BLaER1 treated with 17β-estradiol and CSF1 and Interleukin-3, amounts not matched to agents 10 nM and 100 nM (cell line): Measurements from ENCODE around the gene DNAJC17.

ENCODE experiments used
- H3K27ac ChIP-seq, 11 experiments: shearing (Covaris generic); formaldehyde crosslinking; 2 replicates each; pipeline ENCODE4 v1.8.1; 2022
- H3K27me3 ChIP-seq, 11 experiments: shearing (Covaris generic); formaldehyde crosslinking; 2 replicates each; pipeline ENCODE4 v1.8.1; 2022
- H3K36me3 ChIP-seq, 11 experiments: shearing (Covaris generic); formaldehyde crosslinking; 2 replicates each; pipeline ENCODE4 v1.8.1; 2022
- H3K4me1 ChIP-seq, 10 experiments: shearing (Covaris generic); formaldehyde crosslinking; 2 replicates each; pipeline ENCODE4 v1.8.1; 2022
- H3K4me2 ChIP-seq, 11 experiments: shearing (Covaris generic); formaldehyde crosslinking; 2 replicates each; pipeline ENCODE4 v1.8.1; 2022
- H3K4me3 ChIP-seq, 10 experiments: shearing (Covaris generic); formaldehyde crosslinking; 2 replicates each; pipeline ENCODE4 v1.8.1; 2022
- H3K9ac ChIP-seq, 11 experiments: shearing (Covaris generic); formaldehyde crosslinking; 2 replicates each; pipeline ENCODE4 v1.8.1; 2022
- H3K9me3 ChIP-seq, 11 experiments: shearing (Covaris generic); formaldehyde crosslinking; replicated peaks in 1 of 11; 2 replicates each; pipeline ENCODE4 v1.8.1; 2022
- H4K20me1 ChIP-seq, 11 experiments: shearing (Covaris generic); formaldehyde crosslinking; 2 replicates each; pipeline ENCODE4 v1.8.1; 2022
- Cebpa-rat ChIP-seq, 11 experiments: shearing (Covaris generic); IDR thresholded peaks; 2 replicates each; pipeline ENCODE4 v1.8.1; 2022

DNAJC17 gene

DNA sequence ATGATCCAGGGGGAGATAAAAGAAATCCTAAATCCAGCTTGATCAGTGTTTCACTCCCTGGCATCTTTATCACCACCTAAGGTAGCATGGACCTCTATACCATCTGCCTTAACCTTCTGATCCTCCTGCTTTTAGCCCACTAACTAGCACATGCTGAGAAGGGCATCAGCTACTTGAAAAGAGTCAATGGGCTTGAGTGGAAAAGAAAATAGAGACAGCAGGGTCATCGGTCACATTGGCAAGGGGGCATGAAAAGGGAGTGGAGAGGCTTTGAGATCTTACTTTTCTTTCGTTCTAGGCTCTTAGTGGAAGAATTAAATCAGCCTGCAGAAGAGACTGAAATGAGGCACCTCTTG, 623 bp downstream of the DNAJC17 start:
- Histone ChIP-seq H3K27me3 (no peaks in the 10 kb centered on the region), H3K9ac (peak overlapping the region; percentile 85 to 98 (median 93)), H4K20me1 (peaks cover 0 to 11% (median 0%) of the 10 kb centered on the region in 11 experiments; a peak in 7 of 22 replicates), H3K9me3 (no peaks in the 10 kb centered on the region), H3K4me2 (peak overlapping the region; percentile 74 to 95 (median 90)), H3K4me3 (peak overlapping the region; percentile 76 to 89 (median 79)), H3K4me1 (peaks cover 27 to 46% (median 36%) of the 10 kb centered on the region in 10 experiments), H3K27ac (peak overlapping the region; percentile 84 to 98 (median 94); a peak in 21 of 22 replicates), H3K36me3 (peaks cover 10 to 45% (median 29%) of the 10 kb centered on the region in 11 experiments; a peak in 21 of 22 replicates)
- no peak for TF ChIP-seq Cebpa-rat (IDR thresholded peaks at IDR 0.05)

DNA sequence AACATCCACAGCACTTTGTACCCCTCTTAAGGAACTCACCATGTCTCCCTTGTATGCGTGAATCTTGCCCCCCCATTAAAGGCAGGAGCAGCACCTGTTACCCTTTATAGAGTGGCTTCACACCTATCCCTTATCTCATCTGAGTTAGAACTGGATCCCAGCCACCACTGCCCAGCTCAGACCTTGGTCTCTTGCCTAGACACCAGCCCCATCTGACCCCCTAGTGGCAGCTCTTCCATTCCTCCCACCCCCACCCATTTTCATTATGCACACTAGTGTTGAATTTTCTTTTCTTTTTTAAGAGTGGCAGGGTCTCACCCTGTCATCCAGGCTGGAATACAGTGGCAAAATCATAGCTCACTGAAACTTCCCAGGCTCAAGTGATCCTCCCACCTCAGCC, 3.6 kb downstream of the DNAJC17 start:
- Histone ChIP-seq H3K9me3 (no peaks in the 10 kb centered on the region), H3K4me3 (no peak overlapping the region), H3K27me3 (no peaks in the 10 kb centered on the region), H3K36me3 (peaks cover 2 to 43% (median 14%) of the 10 kb centered on the region in 11 experiments; a peak in 17 of 22 replicates), H4K20me1 (peaks cover 0 to 15% (median 6%) of the 10 kb centered on the region in 11 experiments; a peak in 7 of 22 replicates), H3K4me2 (no peak overlapping the region), H3K9ac (no peak overlapping the region), H3K27ac (no peak overlapping the region), H3K4me1 (peaks cover 26 to 45% (median 31%) of the 10 kb centered on the region in 10 experiments)
- TF ChIP-seq Cebpa-rat (IDR thresholded peaks at IDR 0.05), result no peak

GRCh38 chr15:40803076-40803475, 4.2 kb downstream of the DNAJC17 start:
- Histone ChIP-seq H3K27me3 (no peaks in the 10 kb centered on the region), H3K4me1 (peaks cover 19 to 39% (median 25%) of the 10 kb centered on the region in 10 experiments), H3K27ac (no peak overlapping the region), H3K9ac (no peak overlapping the region), H3K4me2 (no peak overlapping the region), H3K36me3 (peaks cover 4 to 48% (median 18%) of the 10 kb centered on the region in 11 experiments; a peak in 17 of 22 replicates), H4K20me1 (peaks cover 0 to 15% (median 4%) of the 10 kb centered on the region in 11 experiments; a peak in 7 of 22 replicates), H3K9me3 (no peaks in the 10 kb centered on the region), H3K4me3 (no peak overlapping the region)
- no peak for TF ChIP-seq Cebpa-rat (IDR thresholded peaks at IDR 0.05)

DNA sequence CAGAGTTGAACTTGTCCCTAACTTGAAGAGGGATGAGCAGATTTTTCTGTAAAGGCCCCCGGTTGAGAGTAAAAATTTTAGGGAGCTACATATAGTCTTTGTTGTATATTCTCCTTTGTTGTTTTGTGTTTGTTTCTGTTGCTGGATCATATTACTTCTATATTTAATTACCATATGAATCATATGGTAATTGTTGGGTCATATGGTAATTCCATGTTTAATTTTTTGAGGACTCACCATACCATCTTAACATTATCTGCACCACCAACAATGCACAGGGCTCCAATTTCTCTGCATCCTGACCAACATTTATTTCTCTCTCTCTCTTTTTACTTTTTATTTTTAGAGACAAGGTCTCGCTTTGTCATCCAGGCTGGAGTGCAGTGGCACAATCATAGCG, 7.8 kb downstream of the DNAJC17 start:
- no peak overlapping the region for H3K4me3 ChIP-seq
- H4K20me1 ChIP-seq, result peaks cover 0 to 32% (median 6%) of the 10 kb centered on the region in 11 experiments; a peak in 9 of 22 replicates
- no peak overlapping the region for H3K27ac ChIP-seq
- no peak for TF ChIP-seq Cebpa-rat (IDR thresholded peaks at IDR 0.05)
- peaks cover 4 to 49% (median 18%) of the 10 kb centered on the region in 11 experiments; a peak in 17 of 22 replicates for H3K36me3 ChIP-seq
- H3K9ac ChIP-seq, result no peak overlapping the region
- no peaks in the 10 kb centered on the region for H3K9me3 ChIP-seq
- no peak overlapping the region for H3K4me2 ChIP-seq
- no peaks in the 10 kb centered on the region for H3K27me3 ChIP-seq
- H3K4me1 ChIP-seq, result peaks cover 6 to 40% (median 29%) of the 10 kb centered on the region in 10 experiments; a peak in 18 of 20 replicates

- Histone ChIP-seq H3K9ac (no peak overlapping the region), H4K20me1 (peaks cover 0 to 56% (median 14%) of the 10 kb centered on the region in 11 experiments; a peak in 10 of 22 replicates), H3K27ac (peak overlapping the region in 3 of 11 experiments; percentile 40 to 54 (median 41); a peak in 5 of 22 replicates), H3K4me3 (no peak overlapping the region), H3K27me3 (no peaks in the 10 kb centered on the region), H3K9me3 (no peaks in the 10 kb centered on the region), H3K4me1 (peaks cover 6 to 52% (median 34%) of the 10 kb centered on the region in 10 experiments; a peak in 18 of 20 replicates), H3K4me2 (peak overlapping the region in 5 of 11 experiments; percentile 4 to 84 (median 66); a peak in 7 of 22 replicates), H3K36me3 (peaks cover under 1 to 38% (median 16%) of the 10 kb centered on the region in 11 experiments; a peak in 11 of 22 replicates)
- TF ChIP-seq Cebpa-rat (IDR thresholded peaks at IDR 0.05), result no peak
These were observed 10.8 kb downstream of the DNAJC17 start for GRCh38 chr15:40796512-40796911.

DNA sequence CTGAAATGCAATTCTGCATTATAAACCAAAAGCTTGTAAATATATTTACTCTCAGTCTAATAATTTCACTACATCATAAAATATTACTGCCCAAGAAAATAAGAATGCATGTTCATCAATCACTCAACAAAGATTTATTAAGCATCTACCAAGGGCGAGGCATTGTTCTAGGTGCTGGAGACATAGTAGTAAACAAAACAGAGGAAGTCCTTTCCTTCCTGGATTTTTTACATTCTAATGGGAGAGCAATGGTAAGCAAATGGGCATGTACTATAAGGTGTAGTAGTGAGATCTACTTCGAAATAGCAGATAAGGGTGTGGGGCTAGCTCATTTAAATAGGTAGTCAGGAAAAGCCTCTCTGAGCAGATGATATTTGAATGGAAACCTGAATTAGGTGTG, 11.2 kb downstream of the DNAJC17 start:
- Histone ChIP-seq H3K4me3 (no peak overlapping the region), H3K4me2 (peak overlapping the region in 4 of 11 experiments; percentile 62 to 84 (median 74); a peak in 7 of 22 replicates), H3K4me1 (peaks cover 6 to 52% (median 34%) of the 10 kb centered on the region in 10 experiments; a peak in 18 of 20 replicates), H3K36me3 (peaks cover 4 to 40% (median 20%) of the 10 kb centered on the region in 11 experiments; a peak in 15 of 22 replicates), H3K27ac (peak overlapping the region in 2 of 11 experiments; percentile 41 to 54; a peak in 2 of 22 replicates), H3K9me3 (no peaks in the 10 kb centered on the region), H3K27me3 (no peaks in the 10 kb centered on the region), H4K20me1 (peaks cover 0 to 61% (median 16%) of the 10 kb centered on the region in 11 experiments; a peak in 10 of 22 replicates), H3K9ac (no peak overlapping the region)
- no peak for TF ChIP-seq Cebpa-rat (IDR thresholded peaks at IDR 0.05)

- H3K4me2 ChIP-seq, result peak overlapping the region in 4 of 11 experiments; percentile 15 to 84 (median 56); a peak in 4 of 22 replicates
- peaks cover 0 to 76% (median 24%) of the 10 kb centered on the region in 11 experiments; a peak in 15 of 22 replicates for H4K20me1 ChIP-seq
- peaks cover 26 to 76% (median 51%) of the 10 kb centered on the region in 10 experiments for H3K4me1 ChIP-seq
- no peak for TF ChIP-seq Cebpa-rat (IDR thresholded peaks at IDR 0.05)
- no peaks in the 10 kb centered on the region for H3K9me3 ChIP-seq
- H3K9ac ChIP-seq, result no peak overlapping the region
- H3K27me3 ChIP-seq, result no peaks in the 10 kb centered on the region
- peak overlapping the region in 2 of 11 experiments; percentile 2 to 13; a peak in 1 of 22 replicates for H3K27ac ChIP-seq
- peaks cover 4 to 39% (median 16%) of the 10 kb centered on the region in 11 experiments; a peak in 14 of 22 replicates for H3K36me3 ChIP-seq
- no peak overlapping the region for H3K4me3 ChIP-seq
These were observed 13.9 kb downstream of the DNAJC17 start for GRCh38 chr15:40793216-40793989.

DNA sequence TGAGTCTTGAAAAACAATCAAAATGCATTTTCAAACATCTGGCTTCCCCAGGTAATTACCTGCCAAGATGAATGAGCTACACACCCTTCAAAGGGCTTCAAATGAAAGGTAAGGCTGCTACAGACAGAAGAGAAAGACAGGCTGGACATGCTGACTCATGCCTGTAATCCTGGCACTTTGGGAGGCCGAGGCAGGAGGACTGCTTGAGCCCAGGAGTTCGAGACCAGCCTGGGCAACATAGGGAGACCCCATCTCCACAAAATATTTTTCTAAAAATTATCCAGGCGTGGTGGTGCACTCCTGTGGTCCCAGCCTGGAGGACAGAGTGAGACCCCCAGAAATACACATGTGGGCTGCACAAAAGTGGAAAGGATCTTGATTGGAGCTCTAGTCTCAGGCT, 14.9 kb downstream of the DNAJC17 start:
- H3K4me3 ChIP-seq, result no peak overlapping the region
- peaks cover 7 to 77% (median 32%) of the 10 kb centered on the region in 11 experiments; a peak in 17 of 22 replicates for H4K20me1 ChIP-seq
- peaks cover 30 to 81% (median 59%) of the 10 kb centered on the region in 10 experiments for H3K4me1 ChIP-seq

GRCh38 chr15:40790718-40791117, 16.6 kb downstream of the DNAJC17 start:
- Histone ChIP-seq H3K4me1 (peaks cover 43 to 82% (median 63%) of the 10 kb centered on the region in 10 experiments), H3K27me3 (no peaks in the 10 kb centered on the region), H3K4me2 (no peak overlapping the region), H3K36me3 (peaks cover 4 to 37% (median 12%) of the 10 kb centered on the region in 11 experiments; a peak in 13 of 22 replicates), H3K9me3 (no peaks in the 10 kb centered on the region), H3K4me3 (no peak overlapping the region), H3K9ac (no peak overlapping the region), H4K20me1 (peaks cover 13 to 81% (median 41%) of the 10 kb centered on the region in 11 experiments; a peak in 19 of 22 replicates), H3K27ac (peak overlapping the region in 2 of 11 experiments; percentile 6 to 44; a peak in 2 of 22 replicates)
- no peak for TF ChIP-seq Cebpa-rat (IDR thresholded peaks at IDR 0.05)

More for the DNA sequence above, 14.9 kb downstream of the DNAJC17 start:
- Histone ChIP-seq H3K9me3 (no peaks in the 10 kb centered on the region), H3K9ac (no peak overlapping the region), H3K27ac (no peak overlapping the region), H3K36me3 (peaks cover 4 to 37% (median 12%) of the 10 kb centered on the region in 11 experiments; a peak in 13 of 22 replicates), H3K27me3 (no peaks in the 10 kb centered on the region), H3K4me2 (no peak overlapping the region)
- TF ChIP-seq Cebpa-rat (IDR thresholded peaks at IDR 0.05), result no peak
